MM.1S (cell line): ENCODE measurements around the gene KCNA3.

Experiments used
- DNase-seq: peaks from one replicate; pipeline ENCODE4 v3.0.0-alpha.2; 2015
- H2AFZ ChIP-seq: fragments of 300-600 bp; sonication (generic); 2 replicates; pipeline ENCODE4 v1.6.0; 2016; ENCODE audit warnings: antibody characterized with exemption, low read length
- H3F3A ChIP-seq: fragments of 300-600 bp; sonication (generic); 2 replicates; pipeline ENCODE4 v1.6.1; 2016; ENCODE audit warnings: mild to moderate bottlenecking, antibody characterized with exemption, low read length, moderate library complexity, mixed read lengths; ENCODE audit not compliant: insufficient read depth
- H3K27ac ChIP-seq: fragments of 300-600 bp; sonication (generic); 2 replicates; pipeline ENCODE4 v1.5.1; 2016; ENCODE audit warnings: mild to moderate bottlenecking, low read length
- H3K27me3 ChIP-seq: fragments of 300-600 bp; sonication (generic); replicated peaks from 2 replicates; pipeline ENCODE4 v1.6.0; 2016; ENCODE audit warnings: low read length; ENCODE audit not compliant: insufficient read depth
- H3K36me3 ChIP-seq: fragments of 300-600 bp; sonication (generic); replicated peaks from 2 replicates; pipeline ENCODE4 v1.6.1; 2016; ENCODE audit warnings: mild to moderate bottlenecking, low read length, mixed read lengths; ENCODE audit not compliant: insufficient read depth
- H3K4me1 ChIP-seq: fragments of 300-600 bp; sonication (generic); 2 replicates; pipeline ENCODE4 v1.6.1; 2016; ENCODE audit warnings: low read length, mixed read lengths
- H3K4me2 ChIP-seq: fragments of 300-600 bp; sonication (generic); 2 replicates; pipeline ENCODE4 v1.6.0; 2016; ENCODE audit warnings: low read depth, low read length
- H3K4me3 ChIP-seq: fragments of 300-600 bp; sonication (generic); 2 replicates; pipeline ENCODE4 v1.5.1; 2016; ENCODE audit warnings: low read length, mixed read lengths
- H3K79me2 ChIP-seq: fragments of 300-600 bp; sonication (generic); 2 replicates; pipeline ENCODE4 v1.6.1; 2016; ENCODE audit warnings: mixed run types, low read length, mixed read lengths
- H3K9ac ChIP-seq: fragments of 300-600 bp; sonication (generic); 2 replicates; pipeline ENCODE4 v1.6.1; 2016; ENCODE audit warnings: low read length, mixed read lengths
- H3K9me2 ChIP-seq: fragments of 300-600 bp; sonication (generic); replicated peaks from 2 replicates; pipeline ENCODE4 v1.6.1; 2016; ENCODE audit warnings: mild to moderate bottlenecking, low read length, mixed read lengths; ENCODE audit not compliant: insufficient read depth
- H3K9me3 ChIP-seq: fragments of 300-600 bp; sonication (generic); replicated peaks from 2 replicates; pipeline ENCODE4 v1.6.1; 2016; ENCODE audit warnings: mild to moderate bottlenecking, low read length, mixed read lengths; ENCODE audit not compliant: insufficient read depth
- H4K20me1 ChIP-seq: fragments of 300-600 bp; sonication (generic); 2 replicates; pipeline ENCODE4 v1.6.1; 2016; ENCODE audit warnings: mild to moderate bottlenecking, low read length, moderate library complexity, mixed read lengths; ENCODE audit not compliant: insufficient read depth
- CTCF ChIP-seq: fragments of 300-600 bp; sonication (generic); IDR thresholded peaks from 2 replicates; pipeline ENCODE4 v1.5.1; 2016; ENCODE audit warnings: antibody characterized with exemption, low read length, mixed read lengths
- EZH2 ChIP-seq: fragments of 300-600 bp; sonication (generic); optimal IDR thresholded peaks from 2 replicates; pipeline ENCODE3; 2017; ENCODE audit warnings: low read depth, mild to moderate bottlenecking, antibody characterized with exemption, low read length, mixed read lengths
- EZH2phosphoT487 ChIP-seq: fragments of 300-600 bp; sonication (generic); IDR thresholded peaks from 2 replicates; pipeline ENCODE4 v1.6.1; 2018; ENCODE audit warnings: antibody characterized with exemption, low read length

The KCNA3 gene

GRCh38 chr1:110718452-110718851 is 43.7 kb upstream of the KCNA3 start:
- Histone ChIP-seq H3K36me3 (no peaks in the 10 kb centered on the region), H2AFZ (no peak overlapping the region), H3F3A (no peaks in the 10 kb centered on the region), H3K27me3 (no peaks in the 10 kb centered on the region), H3K9me2 (no peaks in the 10 kb centered on the region), H3K4me3 (no peak overlapping the region), H4K20me1 (no peaks in the 10 kb centered on the region), H3K9ac (no peak overlapping the region), H3K79me2 (no peaks in the 10 kb centered on the region), H3K4me1 (no peaks in the 10 kb centered on the region), H3K9me3 (no peaks in the 10 kb centered on the region), H3K27ac (no peak overlapping the region), H3K4me2 (no peak overlapping the region)
- DNase-seq: no peak
- TF ChIP-seq EZH2 (no peak), EZH2phosphoT487 (no peak), CTCF (no peak)

- Histone ChIP-seq H3K9me3 (no peaks in the 10 kb centered on the region), H3K4me1 (no peaks in the 10 kb centered on the region), H3K4me2 (no peak overlapping the region), H3F3A (no peaks in the 10 kb centered on the region), H3K27ac (no peak overlapping the region), H3K9ac (no peak overlapping the region), H3K9me2 (no peaks in the 10 kb centered on the region), H3K4me3 (no peak overlapping the region), H2AFZ (no peak overlapping the region), H4K20me1 (no peaks in the 10 kb centered on the region), H3K79me2 (no peaks in the 10 kb centered on the region), H3K36me3 (no peaks in the 10 kb centered on the region), H3K27me3 (no peaks in the 10 kb centered on the region)
- TF ChIP-seq CTCF: no peak
- no peak for TF ChIP-seq EZH2phosphoT487
- no peak for TF ChIP-seq EZH2
- no peak for DNase-seq
Observed at GRCh38 chr1:110717179-110717578, 42.4 kb upstream of the KCNA3 start.

GRCh38 chr1:110714374-110714995 is 39.7 kb upstream of the KCNA3 start:
- Histone ChIP-seq H3K4me1 (no peaks in the 10 kb centered on the region), H2AFZ (no peak overlapping the region), H3K36me3 (no peaks in the 10 kb centered on the region), H3F3A (no peaks in the 10 kb centered on the region), H3K9me3 (no peaks in the 10 kb centered on the region), H3K27me3 (no peaks in the 10 kb centered on the region), H3K4me3 (no peak overlapping the region), H3K4me2 (no peak overlapping the region), H3K9ac (no peak overlapping the region), H3K9me2 (no peaks in the 10 kb centered on the region), H3K79me2 (no peaks in the 10 kb centered on the region), H4K20me1 (no peaks in the 10 kb centered on the region), H3K27ac (no peak overlapping the region)
- TF ChIP-seq EZH2phosphoT487 (no peak), EZH2 (no peak), CTCF (no peak)
- DNase-seq: no peak
